AG04450 (cell line): ENCODE measurements around the gene ARFIP1. TPM values are rescaled to one million over a fixed set of nuclear protein-coding genes. Genes with fewer than 3 reads are reported as not detected.

Experiments used
- CTCF ChIA-PET: fragments of 300-600, 350-600 bp; formaldehyde crosslinking; extraction: SDS; loops from one replicate; lab custom pipeline; 2022; ENCODE audit warnings: antibody characterized with exemption, inconsistent platforms; lab: Charles Lee
- POLR2A ChIA-PET: fragments of 350-600 bp; formaldehyde crosslinking; extraction: SDS; loops from one replicate; lab custom pipeline; 2021; ENCODE audit warnings: antibody characterized with exemption, inconsistent platforms; lab: Yijun Ruan, JAX
- DNase-seq: peaks from one replicate; pipeline ENCODE4 v3.0.0-alpha.2; 2011; ENCODE audit warnings: low read depth, low spot score
- H3K27ac ChIP-seq: one replicate; pipeline ENCODE4 v1.5.1; 2012; ENCODE audit warnings: low read depth, low read length, control low read depth
- H3K27me3 ChIP-seq: one replicate; pipeline ENCODE4 v1.6.0; 2012; ENCODE audit warnings: low read length; ENCODE audit not compliant: control insufficient read depth, insufficient read depth
- H3K4me3 ChIP-seq: 2 replicates; pipeline ENCODE4 v1.5.1; 2011; ENCODE audit warnings: mild to moderate bottlenecking, low read depth, low read length, control low read depth
- H3K9me3 ChIP-seq: 2 replicates; pipeline ENCODE4 v1.5.1; 2012; ENCODE audit warnings: low read length; ENCODE audit not compliant: control insufficient read depth, insufficient read depth
- CTCF ChIP-seq: IDR thresholded peaks from 2 replicates; pipeline ENCODE4 v1.5.1; 2011; ENCODE audit warnings: low read depth, low read length, control low read depth, inconsistent platforms
- polyA plus RNA-seq: library from polyadenylated mRNA; depleted of rRNA; stranded (reverse); fragments of >200 nt; gene quantifications from 2 replicates; pipeline ENCODE4 v1.2.3, GENCODE V29; 2011

Gene ARFIP1
- polyA plus RNA-seq, 1 experiment: 42.0 TPM

DNA sequence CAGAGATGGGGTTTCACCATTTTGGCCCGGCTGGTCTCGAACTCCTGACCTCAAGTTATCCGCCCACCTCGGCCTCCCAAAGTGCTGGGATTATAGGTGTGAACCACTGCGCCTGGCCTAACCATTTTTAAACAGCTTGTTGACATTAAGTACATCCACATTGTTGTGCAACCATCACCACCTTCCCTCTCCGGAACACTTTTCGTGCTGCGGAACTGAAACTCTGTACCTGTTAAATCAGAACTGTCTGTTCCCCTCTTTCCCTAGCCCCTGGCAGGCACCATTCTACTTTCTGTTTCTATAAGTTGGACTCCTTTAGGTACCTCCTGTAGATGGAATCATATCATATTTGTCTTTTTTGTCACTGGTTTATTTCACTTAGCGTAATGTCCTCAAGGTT lies 165.9 kb downstream of the ARFIP1 start:
- no peak for DNase-seq
- no peak overlapping the region for H3K27ac ChIP-seq
- no peak overlapping the region for H3K4me3 ChIP-seq
- ChIA-PET POLR2A (no interaction called here), CTCF (no interaction called here)
- no peaks in the 10 kb centered on the region for H3K9me3 ChIP-seq
- H3K27me3 ChIP-seq: peaks cover 5% of the 10 kb centered on the region
- TF ChIP-seq CTCF: no peak

GRCh38 chr4:152946446-152946845 lies 166.7 kb downstream of the ARFIP1 start:
- H3K9me3 ChIP-seq: no peaks in the 10 kb centered on the region
- no peak overlapping the region for H3K4me3 ChIP-seq
- POLR2A ChIA-PET: no interaction called here
- no peak for DNase-seq
- peaks cover 5% of the 10 kb centered on the region for H3K27me3 ChIP-seq
- no peak overlapping the region for H3K27ac ChIP-seq
- CTCF ChIA-PET: no interaction called here
- TF ChIP-seq CTCF: no peak

GRCh38 chr4:152947311-152947710 lies 167.6 kb downstream of the ARFIP1 start:
- no peak for DNase-seq
- no peak for TF ChIP-seq CTCF
- no peaks in the 10 kb centered on the region for H3K9me3 ChIP-seq
- H3K4me3 ChIP-seq: no peak overlapping the region
- H3K27me3 ChIP-seq: no peaks in the 10 kb centered on the region
- CTCF ChIA-PET: no interaction called here
- POLR2A ChIA-PET: no interaction called here
- H3K27ac ChIP-seq: no peak overlapping the region

DNA sequence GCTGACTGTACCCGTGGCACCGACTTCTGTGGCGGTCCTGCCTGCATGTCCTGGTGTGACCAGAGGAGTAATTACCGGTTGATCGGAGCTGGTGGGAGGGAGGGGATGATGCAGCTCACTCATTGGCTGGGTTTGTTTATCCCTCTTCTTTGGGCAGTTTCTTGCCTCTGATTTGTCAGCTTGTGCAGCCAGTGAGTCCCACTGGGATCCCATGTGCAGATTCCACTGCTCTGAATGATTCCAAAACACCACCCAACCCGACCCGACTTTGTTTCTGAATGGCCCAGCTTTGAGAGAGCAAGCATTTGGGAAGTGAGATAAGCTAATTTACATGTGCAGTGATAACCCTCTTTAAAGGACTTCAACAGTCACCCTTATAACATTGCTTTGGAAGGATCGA lies 170.2 kb downstream of the ARFIP1 start:
- Histone ChIP-seq H3K27ac (no peak overlapping the region), H3K27me3 (peaks cover 3% of the 10 kb centered on the region), H3K9me3 (no peaks in the 10 kb centered on the region), H3K4me3 (no peak overlapping the region)
- ChIA-PET POLR2A (no interaction called here), CTCF (no interaction called here)
- no peak for TF ChIP-seq CTCF
- no peak for DNase-seq

GRCh38 chr4:152950402-152951274 lies 170.9 kb downstream of the ARFIP1 start:
- no peak overlapping the region for H3K4me3 ChIP-seq
- peaks cover 3% of the 10 kb centered on the region for H3K27me3 ChIP-seq
- H3K9me3 ChIP-seq: no peaks in the 10 kb centered on the region
- CTCF ChIA-PET: no interaction called here
- TF ChIP-seq CTCF: no peak
- POLR2A ChIA-PET: no interaction called here
- no peak for DNase-seq
- H3K27ac ChIP-seq: no peak overlapping the region
